Activated T-cell treated with anti-CD3 and anti-CD28 coated beads, Interleukin-2, amount 50 U/mL, for 24 hours (primary cell): ENCODE results near the gene PRSS56.

Experiments
- DNase-seq: peaks from one replicate; pipeline ENCODE4 v3.0.0-alpha.2; 2020
- H3K27ac Mint-ChIP-seq: 2 replicates; pipeline ENCODE4 v1.8.0; 2020; ENCODE audit warnings: mild to moderate bottlenecking, mixed read lengths
- H3K27me3 Mint-ChIP-seq: 2 replicates; pipeline ENCODE4 v1.8.0; 2020; ENCODE audit warnings: mixed read lengths
- H3K36me3 Mint-ChIP-seq: 2 replicates; pipeline ENCODE4 v1.8.0; 2020; ENCODE audit warnings: low read depth, mixed read lengths
- H3K4me1 Mint-ChIP-seq: 2 replicates; pipeline ENCODE4 v1.8.0; 2020; ENCODE audit warnings: low read depth, mixed read lengths
- H3K4me3 Mint-ChIP-seq: 2 replicates; pipeline ENCODE4 v1.8.0; 2020; ENCODE audit warnings: mild to moderate bottlenecking, moderate library complexity, mixed read lengths
- H3K9me3 Mint-ChIP-seq: 2 replicates; pipeline ENCODE4 v1.8.0; 2020; ENCODE audit warnings: mixed read lengths

Gene PRSS56

DNA sequence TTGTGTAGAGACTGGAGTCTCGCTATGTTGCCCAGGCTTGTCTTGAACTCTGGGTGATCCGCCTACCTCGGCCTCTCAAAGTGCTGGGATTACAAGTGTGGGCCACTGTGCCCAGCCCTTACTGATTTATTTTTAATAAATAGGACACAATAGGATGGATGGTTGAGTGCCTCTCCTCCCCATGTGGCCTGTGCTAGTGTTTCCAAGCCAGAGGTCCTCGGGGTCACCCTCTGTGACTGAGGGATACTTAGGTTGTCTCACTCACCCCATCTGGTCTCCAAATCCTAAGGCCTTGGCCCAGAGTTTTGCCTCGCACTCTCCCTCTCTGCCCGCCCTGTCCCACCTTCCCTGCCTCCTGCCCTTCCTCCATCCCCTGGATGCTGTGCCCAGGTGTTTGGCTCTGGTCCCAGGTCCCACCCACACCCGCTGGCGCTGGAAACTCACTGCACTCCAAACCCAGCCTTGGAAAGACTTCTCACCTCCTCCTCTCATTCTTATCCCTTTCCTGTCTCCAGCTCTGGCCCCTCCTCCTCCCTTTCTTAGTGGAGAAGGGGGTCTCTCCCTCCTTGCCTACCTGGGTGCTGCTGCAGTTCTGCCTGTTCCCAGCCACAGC lies 27.8 kb upstream of the PRSS56 start:
- DNase-seq = no peak
- H3K36me3 Mint-ChIP-seq = no peaks in the 10 kb centered on the region
- no peak overlapping the region for H3K27ac Mint-ChIP-seq
- H3K4me1 Mint-ChIP-seq = no peaks in the 10 kb centered on the region
- H3K4me3 Mint-ChIP-seq = no peak overlapping the region
- H3K9me3 Mint-ChIP-seq = no peaks in the 10 kb centered on the region
- peaks cover 31% of the 10 kb centered on the region for H3K27me3 Mint-ChIP-seq

DNA sequence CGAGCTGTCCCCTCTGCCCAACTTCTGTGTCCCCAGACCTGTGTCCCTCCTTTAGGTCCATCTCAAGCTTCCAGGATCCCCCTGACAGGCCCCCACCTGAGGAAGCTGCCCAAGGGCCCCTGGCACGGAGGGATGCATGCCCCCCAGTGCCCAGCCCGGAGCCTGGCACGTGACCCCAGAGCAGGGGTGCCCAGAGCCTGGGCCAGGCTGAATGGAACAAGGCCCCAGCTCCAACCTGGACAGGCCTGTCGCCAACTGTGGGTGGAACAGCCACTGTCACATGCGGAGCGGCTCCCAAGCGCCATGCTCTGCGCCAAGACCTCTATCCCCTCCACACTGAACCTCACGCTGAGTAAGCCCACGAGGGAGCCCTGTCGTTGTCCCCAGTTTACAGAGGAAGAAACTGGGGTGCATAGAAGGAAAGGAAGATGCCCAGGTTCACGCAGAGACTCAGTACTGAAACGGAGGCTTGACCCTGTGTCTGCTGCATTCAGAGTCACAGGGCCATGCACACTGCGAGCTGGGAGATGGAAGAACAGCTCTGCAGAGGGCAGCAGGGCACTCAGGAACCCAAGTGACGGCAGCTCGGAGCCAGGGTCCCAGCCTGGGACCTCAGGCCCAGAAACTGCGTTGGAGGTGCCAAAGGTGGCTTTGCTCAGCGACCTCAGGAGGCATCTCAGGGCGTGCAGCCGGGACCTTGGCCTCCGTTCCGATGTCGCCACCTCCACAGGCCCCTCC lies 27.1 kb upstream of the PRSS56 start:
- no peak for DNase-seq
- Mint-ChIP-seq H3K4me3 (no peak overlapping the region), H3K27me3 (peaks cover 28% of the 10 kb centered on the region)

DNA sequence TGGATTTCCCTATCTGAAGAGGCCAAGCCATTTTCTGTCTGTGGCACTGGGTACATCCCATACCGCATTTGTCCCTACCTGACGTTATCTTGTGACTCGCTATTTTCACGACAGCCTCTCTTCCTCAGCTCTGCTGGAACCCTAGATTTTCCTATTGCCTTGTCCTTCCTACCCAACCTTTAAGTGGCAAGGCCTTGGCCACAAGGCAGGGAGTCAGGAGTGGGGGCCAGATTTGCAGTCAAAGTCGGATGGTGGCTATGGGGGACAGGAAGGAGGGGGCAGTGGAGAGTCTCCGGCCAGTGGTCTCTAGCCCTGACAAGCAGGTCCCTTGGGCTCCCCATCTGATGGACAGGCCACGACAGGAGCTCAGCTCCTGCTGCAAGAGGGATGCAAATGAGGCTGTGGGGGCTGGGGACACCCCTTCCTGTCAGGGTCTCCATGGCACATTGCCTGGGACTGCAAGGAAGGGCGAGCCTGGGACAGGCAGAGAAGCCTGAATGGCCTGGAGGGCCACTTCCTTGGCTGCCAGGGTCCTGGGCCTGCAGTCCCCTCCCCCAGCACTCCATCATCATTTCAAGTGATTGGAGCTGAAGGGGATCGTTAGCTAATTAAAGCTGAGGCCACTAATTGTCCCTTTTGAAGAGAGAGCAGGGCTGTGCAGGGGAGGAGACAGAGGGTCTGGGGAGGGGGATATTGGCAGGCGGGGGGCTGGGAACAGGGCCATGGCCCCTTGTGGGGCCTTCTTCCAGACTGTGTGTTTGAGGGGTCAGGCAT lies 26.3 kb upstream of the PRSS56 start:
- no peaks in the 10 kb centered on the region for H3K36me3 Mint-ChIP-seq
- no peak overlapping the region for H3K4me3 Mint-ChIP-seq
- no peak for DNase-seq
- H3K27ac Mint-ChIP-seq = no peak overlapping the region
- H3K9me3 Mint-ChIP-seq = no peaks in the 10 kb centered on the region
- peaks cover 25% of the 10 kb centered on the region for H3K27me3 Mint-ChIP-seq
- no peaks in the 10 kb centered on the region for H3K4me1 Mint-ChIP-seq

More for the DNA sequence above, 27.1 kb upstream of the PRSS56 start:
- Mint-ChIP-seq H3K4me1 (no peaks in the 10 kb centered on the region), H3K9me3 (no peaks in the 10 kb centered on the region), H3K27ac (no peak overlapping the region), H3K36me3 (no peaks in the 10 kb centered on the region)

DNA sequence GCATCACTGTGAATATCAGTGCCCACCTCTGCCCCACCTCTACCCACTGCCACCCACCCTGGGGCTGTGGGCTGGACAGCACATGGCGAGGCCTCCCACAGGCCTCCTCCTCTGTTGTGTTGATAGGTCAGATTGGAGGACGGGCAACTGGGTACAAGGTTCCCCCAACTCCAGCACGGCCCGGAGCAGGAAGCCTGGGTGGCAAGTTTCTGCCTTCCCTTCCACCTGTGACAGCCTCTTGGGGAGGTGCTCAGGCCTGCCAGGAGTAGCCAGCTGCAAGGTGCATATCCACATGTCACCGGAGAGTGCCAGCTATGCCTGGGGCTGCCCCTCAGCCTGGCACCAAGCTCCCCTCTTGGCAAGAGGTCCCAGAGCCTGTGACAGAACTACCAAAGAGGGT lies 25.6 kb upstream of the PRSS56 start:
- H3K4me1 Mint-ChIP-seq = no peaks in the 10 kb centered on the region
- peaks cover 23% of the 10 kb centered on the region for H3K27me3 Mint-ChIP-seq
- no peak overlapping the region for H3K27ac Mint-ChIP-seq
- H3K9me3 Mint-ChIP-seq = no peaks in the 10 kb centered on the region
- DNase-seq = no peak
- no peaks in the 10 kb centered on the region for H3K36me3 Mint-ChIP-seq
- no peak overlapping the region for H3K4me3 Mint-ChIP-seq

DNA sequence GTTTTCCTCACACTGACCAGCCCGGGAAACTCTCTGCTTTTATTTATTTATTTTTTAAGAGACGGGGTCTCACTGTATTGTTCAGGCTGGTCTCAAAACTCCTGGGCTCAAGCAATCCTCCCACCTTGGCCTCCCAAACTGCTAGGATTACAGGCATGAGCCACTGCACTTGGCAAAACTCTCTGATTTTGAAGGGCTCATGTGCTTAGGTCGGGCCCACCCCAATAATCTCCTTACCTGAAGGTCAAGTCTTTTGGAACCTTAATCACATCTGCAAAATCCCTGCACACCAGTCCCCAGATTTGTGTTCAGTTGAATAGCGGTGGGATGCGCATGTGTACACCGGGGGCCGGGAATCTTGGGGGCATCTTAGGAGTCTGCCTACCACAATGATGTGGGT lies 24.9 kb upstream of the PRSS56 start:
- H3K4me1 Mint-ChIP-seq = no peaks in the 10 kb centered on the region
- H3K9me3 Mint-ChIP-seq = no peaks in the 10 kb centered on the region
- H3K4me3 Mint-ChIP-seq = no peak overlapping the region
- H3K27me3 Mint-ChIP-seq = peaks cover 21% of the 10 kb centered on the region
- DNase-seq = no peak
- no peaks in the 10 kb centered on the region for H3K36me3 Mint-ChIP-seq
- no peak overlapping the region for H3K27ac Mint-ChIP-seq

DNA sequence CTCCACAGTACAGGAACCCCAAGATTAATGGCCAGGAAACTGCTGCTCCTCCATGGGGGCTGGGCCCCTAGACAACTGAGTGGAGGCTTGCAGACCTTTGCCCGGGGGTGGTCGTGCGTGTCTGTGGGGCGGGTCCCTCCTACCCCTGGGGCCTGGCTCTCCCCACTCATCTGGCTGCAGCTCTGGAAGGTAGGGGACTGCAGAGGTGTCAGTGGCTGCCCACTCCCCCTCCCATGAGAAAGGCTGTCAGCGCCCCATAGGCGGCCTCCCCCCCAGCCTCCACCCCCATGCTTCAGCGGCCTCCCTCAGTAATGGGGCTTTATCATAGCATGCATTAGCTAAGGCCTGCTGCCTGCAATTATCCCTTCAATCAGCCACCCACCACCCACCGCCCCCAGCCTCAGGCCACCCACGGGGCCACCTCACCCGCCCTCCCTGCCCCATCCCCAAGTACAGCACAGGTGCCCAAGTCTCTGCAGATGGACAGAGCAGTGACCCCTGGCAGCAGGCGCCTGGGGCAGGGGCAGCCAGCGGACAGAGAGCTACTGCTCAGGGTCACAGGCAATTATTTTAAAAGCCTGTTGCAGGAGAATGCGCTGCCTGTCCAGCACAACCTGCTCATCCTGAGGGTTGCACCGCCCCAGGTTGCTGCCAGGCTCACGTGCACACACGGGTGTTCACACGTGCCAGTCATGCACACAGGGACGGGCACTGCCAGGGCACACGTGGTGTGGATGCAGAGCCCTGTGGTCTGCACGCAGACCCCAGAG lies 23.5 kb upstream of the PRSS56 start:
- no peak for DNase-seq
- Mint-ChIP-seq H3K9me3 (no peaks in the 10 kb centered on the region), H3K4me1 (no peaks in the 10 kb centered on the region), H3K36me3 (no peaks in the 10 kb centered on the region), H3K4me3 (no peak overlapping the region), H3K27ac (no peak overlapping the region), H3K27me3 (peaks cover 24% of the 10 kb centered on the region)

DNA sequence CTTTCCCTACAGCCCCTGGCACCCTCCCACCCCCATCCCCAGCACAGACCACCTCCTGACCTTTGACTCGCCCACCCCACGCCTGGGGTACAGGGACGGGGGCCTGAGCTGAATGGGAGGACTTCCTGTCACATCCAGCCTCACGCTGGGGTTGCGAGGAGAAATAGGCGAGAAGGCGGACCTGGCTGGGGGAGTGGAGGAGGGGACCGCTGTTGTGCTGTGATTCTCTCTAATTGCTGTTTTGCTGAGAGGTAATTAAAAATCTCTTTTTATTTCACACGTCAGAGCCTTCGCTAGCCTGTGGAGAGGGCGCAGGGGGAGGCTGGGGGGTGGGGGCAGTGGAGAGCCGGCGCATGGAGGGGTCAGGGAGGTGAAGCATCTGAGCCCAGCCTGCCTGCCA lies 22.8 kb upstream of the PRSS56 start:
- Mint-ChIP-seq H3K4me1 (peaks cover 1% of the 10 kb centered on the region), H3K9me3 (no peaks in the 10 kb centered on the region), H3K27ac (no peak overlapping the region), H3K4me3 (no peak overlapping the region), H3K36me3 (no peaks in the 10 kb centered on the region), H3K27me3 (peaks cover 31% of the 10 kb centered on the region)
- no peak for DNase-seq

DNA sequence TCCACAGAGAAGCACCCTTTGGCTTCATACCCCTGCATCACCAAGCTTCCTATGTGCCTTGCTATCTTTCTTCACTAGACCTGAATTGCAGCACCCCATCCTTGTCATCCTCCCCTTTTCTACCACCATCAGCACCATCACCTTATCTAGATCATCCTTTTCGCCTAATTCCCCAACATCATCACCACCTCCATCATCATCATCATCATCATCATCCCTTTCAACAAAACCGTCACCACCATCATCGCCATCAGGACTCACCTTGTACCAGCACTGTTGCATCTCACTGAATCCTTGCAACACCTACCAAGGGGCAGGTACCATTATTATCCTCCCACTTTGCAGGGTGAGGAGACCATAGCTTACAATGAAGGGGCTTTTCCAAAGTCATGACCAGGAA lies 21.7 kb upstream of the PRSS56 start:
- no peak overlapping the region for H3K4me3 Mint-ChIP-seq
- H3K27ac Mint-ChIP-seq = no peak overlapping the region
- no peaks in the 10 kb centered on the region for H3K36me3 Mint-ChIP-seq
- DNase-seq = no peak
- H3K4me1 Mint-ChIP-seq = peaks cover 5% of the 10 kb centered on the region
- H3K27me3 Mint-ChIP-seq = peaks cover 40% of the 10 kb centered on the region
- no peaks in the 10 kb centered on the region for H3K9me3 Mint-ChIP-seq

DNA sequence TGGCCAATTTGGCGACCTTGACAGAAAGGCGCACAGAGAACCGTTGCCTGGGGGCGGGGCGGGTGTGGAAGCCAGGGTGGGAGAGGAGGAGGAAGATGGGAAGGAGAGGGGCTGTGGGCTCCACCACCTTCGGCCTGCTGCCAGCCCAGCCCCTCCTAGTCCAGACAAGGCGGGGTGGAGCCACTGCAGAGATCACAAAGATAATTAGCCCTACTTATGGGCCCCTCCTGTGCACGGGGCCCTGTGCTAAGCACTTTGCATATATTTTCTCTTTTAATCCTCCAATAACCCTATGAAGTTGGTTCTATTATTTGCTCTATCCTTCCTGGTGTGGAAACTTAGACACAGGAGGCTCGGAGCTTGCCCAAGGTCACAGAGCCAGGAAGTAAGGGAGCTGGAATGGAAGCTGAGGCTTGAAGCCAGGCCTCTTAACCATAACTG lies 18.8 kb upstream of the PRSS56 start:
- Mint-ChIP-seq H3K9me3 (no peaks in the 10 kb centered on the region), H3K27me3 (peaks cover 69% of the 10 kb centered on the region), H3K4me3 (no peak overlapping the region), H3K27ac (no peak overlapping the region), H3K4me1 (peaks cover 10% of the 10 kb centered on the region), H3K36me3 (no peaks in the 10 kb centered on the region)
- DNase-seq = no peak

DNA sequence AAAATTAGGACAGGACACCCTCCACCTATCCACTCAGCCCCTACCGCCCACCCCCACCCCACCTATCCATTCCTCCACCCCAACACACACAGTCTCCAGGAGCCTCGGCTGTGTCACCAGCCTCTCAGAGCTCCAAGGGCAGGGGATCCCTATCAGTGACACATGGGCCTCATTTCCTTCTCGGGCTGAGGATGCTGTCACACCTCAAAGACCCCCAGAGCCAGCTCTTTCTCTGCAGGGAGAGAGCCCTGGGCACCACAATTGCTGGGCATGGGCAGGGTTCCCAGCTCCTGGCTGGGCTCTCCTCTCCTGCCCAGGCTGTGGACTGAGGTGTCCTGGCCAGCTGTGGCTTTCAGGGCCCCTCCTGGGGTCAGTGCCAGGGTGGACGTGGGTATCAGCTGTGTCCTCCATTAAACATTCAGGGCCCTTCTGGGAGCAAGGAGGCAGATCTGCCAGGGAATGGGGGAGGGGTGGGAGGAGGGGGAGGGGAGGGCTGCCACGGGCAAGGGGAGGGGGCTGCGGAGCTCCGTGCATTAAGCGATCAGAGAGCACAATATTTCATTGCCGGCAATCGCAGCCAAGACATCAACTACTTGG lies 18.3 kb upstream of the PRSS56 start:
- no peaks in the 10 kb centered on the region for H3K9me3 Mint-ChIP-seq
- peaks cover 10% of the 10 kb centered on the region for H3K4me1 Mint-ChIP-seq
- peaks cover 72% of the 10 kb centered on the region for H3K27me3 Mint-ChIP-seq
- H3K27ac Mint-ChIP-seq = no peak overlapping the region
- DNase-seq = no peak
- H3K4me3 Mint-ChIP-seq = no peak overlapping the region
- H3K36me3 Mint-ChIP-seq = no peaks in the 10 kb centered on the region

DNA sequence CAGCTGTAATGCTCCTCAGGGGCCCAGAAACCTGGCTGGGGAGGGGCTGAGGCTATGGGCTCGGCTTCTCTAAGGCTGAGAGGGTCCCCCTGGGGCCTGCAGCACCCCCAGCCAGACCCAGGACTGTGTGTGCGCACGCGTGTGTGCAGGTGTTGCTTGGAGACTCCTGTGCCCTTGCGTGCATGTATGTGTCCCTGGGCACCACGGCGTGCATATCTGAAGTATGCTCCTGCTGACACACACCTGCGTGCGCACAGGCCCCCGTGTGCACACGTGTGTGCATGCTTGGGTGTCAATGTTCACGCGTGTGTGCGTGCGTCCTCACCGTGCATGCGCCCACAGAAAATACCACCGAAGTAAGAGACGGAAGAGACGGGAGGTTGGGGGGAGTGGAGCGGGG lies 17.7 kb upstream of the PRSS56 start:
- no peak for DNase-seq
- peaks cover 10% of the 10 kb centered on the region for H3K4me1 Mint-ChIP-seq
- H3K36me3 Mint-ChIP-seq = no peaks in the 10 kb centered on the region
- H3K4me3 Mint-ChIP-seq = peak overlapping the region; percentile 55
- H3K27ac Mint-ChIP-seq = no peak overlapping the region
- H3K9me3 Mint-ChIP-seq = no peaks in the 10 kb centered on the region
- H3K27me3 Mint-ChIP-seq = peaks cover 72% of the 10 kb centered on the region

DNA sequence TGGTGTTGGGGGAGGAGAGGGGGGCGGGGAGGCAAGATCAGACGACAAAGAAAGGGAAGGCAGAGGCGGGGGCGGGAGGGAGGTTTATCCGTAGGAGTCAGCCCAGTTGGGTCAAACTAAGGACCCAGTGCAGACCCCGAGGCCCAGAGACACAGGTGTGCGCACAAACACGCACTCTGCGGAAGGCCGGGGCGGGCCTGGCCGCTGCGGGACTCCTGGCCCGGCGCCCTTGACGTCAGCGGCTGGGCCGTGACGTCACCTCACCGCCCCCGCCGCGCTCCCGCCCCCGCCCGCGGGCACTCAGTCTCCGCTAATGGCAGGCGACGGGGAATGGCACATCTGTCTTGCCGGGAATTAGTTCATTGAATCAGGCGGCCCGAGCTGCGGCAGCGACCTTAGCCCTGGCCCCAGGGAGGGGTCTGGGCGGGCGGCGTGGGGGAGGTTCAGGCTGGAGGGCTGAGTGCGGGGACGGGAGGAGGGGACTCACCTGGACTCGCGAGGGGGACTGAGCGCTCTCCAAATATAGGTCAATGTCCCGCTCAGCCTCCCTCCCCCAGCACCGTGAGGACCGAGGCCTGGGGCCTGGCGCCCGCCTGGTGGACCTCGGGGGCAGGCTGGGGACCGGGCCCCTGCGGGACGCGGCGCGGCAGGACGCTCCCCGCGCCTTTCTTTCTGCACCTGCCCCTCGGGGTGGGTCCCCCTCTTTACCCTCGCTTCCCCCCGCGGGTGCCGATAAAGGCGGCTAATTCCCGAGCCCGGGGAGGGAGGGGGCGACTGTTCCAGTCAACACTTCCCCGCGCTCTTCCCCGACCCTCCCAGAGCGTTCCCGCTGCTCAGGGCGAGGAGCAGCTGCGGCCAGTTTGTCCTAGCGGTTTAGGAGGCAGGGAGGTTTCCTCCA lies 17.0 kb upstream of the PRSS56 start:
- Mint-ChIP-seq H3K27ac (no peak overlapping the region), H3K4me3 (peak overlapping the region; percentile 55), H3K9me3 (no peaks in the 10 kb centered on the region), H3K36me3 (no peaks in the 10 kb centered on the region), H3K27me3 (peaks cover 72% of the 10 kb centered on the region), H3K4me1 (peaks cover 10% of the 10 kb centered on the region)
- peak; percentile 62 for DNase-seq

DNA sequence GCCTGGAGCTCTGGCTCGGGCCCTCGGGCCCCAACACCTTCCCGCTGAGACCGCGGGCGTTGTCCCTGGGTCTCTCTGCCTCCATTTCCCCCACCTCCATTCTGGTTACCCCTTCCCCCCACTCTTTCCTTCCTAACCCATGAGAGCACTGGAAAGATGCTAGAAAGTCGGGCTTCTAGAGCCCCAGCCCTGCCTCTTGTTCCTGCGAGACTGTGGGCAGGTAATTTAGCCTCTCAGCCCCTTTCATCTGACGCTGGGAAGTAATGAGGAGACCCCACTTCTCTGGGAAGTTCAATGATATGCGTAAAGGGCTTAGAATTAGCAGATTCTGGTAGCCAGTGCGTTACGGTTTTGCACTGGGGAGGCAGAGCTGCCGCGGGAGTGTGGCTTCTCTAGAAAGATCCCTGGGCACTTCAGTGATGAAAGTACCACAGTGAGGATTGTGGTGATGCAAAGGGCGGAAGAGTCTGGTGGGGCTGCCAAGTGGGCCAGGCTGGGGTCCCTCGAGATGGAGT lies 16.3 kb upstream of the PRSS56 start:
- Mint-ChIP-seq H3K9me3 (no peaks in the 10 kb centered on the region), H3K4me1 (peaks cover 10% of the 10 kb centered on the region), H3K27me3 (peaks cover 72% of the 10 kb centered on the region), H3K4me3 (peak overlapping the region; percentile 38), H3K36me3 (no peaks in the 10 kb centered on the region), H3K27ac (no peak overlapping the region)
- no peak for DNase-seq
